Measurements from ENCODE around the gene URB1.

Gene URB1

DNA sequence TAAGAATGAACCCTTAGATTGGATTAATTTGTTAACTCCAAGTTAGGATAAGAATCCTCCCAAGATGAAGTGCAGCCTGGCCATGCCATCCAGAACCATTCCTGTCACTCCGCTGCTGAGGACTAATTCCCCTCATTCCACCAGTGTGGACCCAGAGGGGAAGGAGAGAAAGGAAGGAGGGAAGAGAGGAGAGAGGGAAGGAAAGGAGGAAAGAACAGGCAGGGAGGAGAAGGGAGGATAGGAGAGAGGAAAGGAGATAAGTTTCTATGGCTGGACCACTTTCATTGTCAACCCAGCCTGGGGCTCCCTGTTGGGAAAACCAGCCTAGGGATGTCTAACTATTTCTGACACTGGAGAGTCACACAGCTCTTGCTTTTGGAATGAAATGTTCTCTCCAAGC is 89.4 kb downstream of the URB1 start:
- TF ChIP-seq, protein P1, sequence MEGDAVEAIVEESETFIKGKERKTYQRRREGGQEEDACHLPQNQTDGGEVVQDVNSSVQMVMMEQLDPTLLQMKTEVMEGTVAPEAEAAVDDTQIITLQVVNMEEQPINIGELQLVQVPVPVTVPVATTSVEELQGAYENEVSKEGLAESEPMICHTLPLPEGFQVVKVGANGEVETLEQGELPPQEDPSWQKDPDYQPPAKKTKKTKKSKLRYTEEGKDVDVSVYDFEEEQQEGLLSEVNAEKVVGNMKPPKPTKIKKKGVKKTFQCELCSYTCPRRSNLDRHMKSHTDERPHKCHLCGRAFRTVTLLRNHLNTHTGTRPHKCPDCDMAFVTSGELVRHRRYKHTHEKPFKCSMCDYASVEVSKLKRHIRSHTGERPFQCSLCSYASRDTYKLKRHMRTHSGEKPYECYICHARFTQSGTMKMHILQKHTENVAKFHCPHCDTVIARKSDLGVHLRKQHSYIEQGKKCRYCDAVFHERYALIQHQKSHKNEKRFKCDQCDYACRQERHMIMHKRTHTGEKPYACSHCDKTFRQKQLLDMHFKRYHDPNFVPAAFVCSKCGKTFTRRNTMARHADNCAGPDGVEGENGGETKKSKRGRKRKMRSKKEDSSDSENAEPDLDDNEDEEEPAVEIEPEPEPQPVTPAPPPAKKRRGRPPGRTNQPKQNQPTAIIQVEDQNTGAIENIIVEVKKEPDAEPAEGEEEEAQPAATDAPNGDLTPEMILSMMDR (IDR thresholded peaks at IDR 0.05; ENCODE audit: low read depth, low read length) = no peak
- Histone ChIP-seq H3K9me3 (ENCODE audit: severe bottlenecking) (no peaks in the 10 kb centered on the region), H3K27me3 (ENCODE audit: insufficient read depth, low read depth, severe bottlenecking) (no peaks in the 10 kb centered on the region), H3K36me3 (no peaks in the 10 kb centered on the region; the same call in 1 of the 2 replicates), H3K4me3 (ENCODE audit: low read depth, low read length) (no peak overlapping the region), H3K27ac (no peak overlapping the region)
- DNase-seq = no peak

DNA sequence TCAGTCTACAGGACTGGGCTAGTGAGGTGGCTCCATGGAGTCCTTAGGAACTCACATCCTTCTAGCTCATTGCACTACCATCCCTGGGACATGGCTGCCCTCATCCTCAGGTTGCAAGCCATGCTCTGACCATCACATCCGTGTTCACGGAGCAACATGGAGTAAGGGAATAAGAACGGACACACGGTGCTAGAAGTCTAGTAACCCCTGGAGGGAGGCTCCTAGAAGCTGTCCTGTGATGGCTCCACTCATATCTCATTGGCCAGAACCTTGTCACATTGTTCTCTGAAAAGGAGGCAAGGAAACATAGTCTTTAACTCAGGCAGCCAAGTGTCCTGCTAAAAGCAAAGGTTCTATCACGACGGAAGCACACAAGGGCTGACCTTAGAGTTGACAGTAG is 90.3 kb downstream of the URB1 start:
- DNase-seq = no peak
- no peaks in the 10 kb centered on the region; the same call in 1 of the 2 replicates for H3K36me3 ChIP-seq
- no peak overlapping the region for H3K4me3 ChIP-seq (ENCODE audit: low read depth, low read length)
- H3K27me3 ChIP-seq (ENCODE audit: insufficient read depth, low read depth, severe bottlenecking) = no peaks in the 10 kb centered on the region
- no peak overlapping the region for H3K27ac ChIP-seq
- TF ChIP-seq, protein P1 (IDR thresholded peaks at IDR 0.05; ENCODE audit: low read depth, low read length) = no peak
- H3K9me3 ChIP-seq (ENCODE audit: severe bottlenecking) = no peaks in the 10 kb centered on the region

DNA sequence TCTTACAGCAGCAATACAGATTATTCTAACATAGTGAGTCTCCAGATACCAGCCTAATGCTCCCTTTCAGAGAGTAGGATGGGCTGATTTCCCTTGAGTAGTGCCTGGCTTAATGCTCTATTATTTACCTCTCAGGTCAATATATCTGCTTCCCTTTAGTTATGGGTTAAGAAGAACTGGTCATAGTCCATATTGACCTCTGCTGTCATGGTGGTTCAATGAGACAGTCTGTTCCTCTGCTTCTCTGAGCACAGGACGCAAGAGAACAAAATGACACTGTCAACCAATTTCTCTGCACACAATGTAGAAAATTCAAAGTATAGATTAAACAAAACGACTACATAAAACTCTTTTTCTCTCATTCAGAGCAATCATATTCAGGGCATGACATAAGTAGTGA is 91.2 kb downstream of the URB1 start:
- Histone ChIP-seq H3K4me3 (ENCODE audit: low read depth, low read length) (no peak overlapping the region), H3K27me3 (ENCODE audit: insufficient read depth, low read depth, severe bottlenecking) (no peaks in the 10 kb centered on the region), H3K27ac (no peak overlapping the region), H3K36me3 (no peaks in the 10 kb centered on the region; the same call in 1 of the 2 replicates), H3K9me3 (ENCODE audit: severe bottlenecking) (no peaks in the 10 kb centered on the region)
- DNase-seq = no peak
- TF ChIP-seq, protein P1 (IDR thresholded peaks at IDR 0.05; ENCODE audit: low read depth, low read length) = no peak

DNA sequence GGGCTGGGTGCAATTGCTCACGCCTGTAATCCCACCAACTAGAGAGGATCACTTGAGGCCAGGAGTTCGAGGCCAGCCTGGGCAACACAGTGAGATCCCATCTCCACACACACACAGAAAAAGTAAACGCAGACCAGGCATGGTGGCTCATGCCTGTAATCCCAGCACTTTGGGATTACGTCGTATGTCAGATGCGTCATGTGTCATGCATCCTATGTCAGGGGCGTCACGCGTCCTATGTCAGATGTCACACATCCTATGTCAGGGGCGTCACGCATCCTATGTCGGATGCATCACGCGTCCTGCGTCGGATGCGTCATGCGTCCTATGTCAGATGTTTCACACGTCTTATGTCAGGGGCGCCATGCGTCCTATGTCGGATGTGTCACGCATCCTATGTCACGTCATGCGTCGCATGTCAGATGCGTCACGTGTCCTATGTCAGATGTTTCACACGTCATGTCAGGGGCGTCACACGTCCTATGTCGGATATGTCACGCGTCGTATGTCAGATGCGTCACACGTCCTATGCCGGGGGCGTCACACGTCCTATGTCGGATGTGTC is 92.6 kb downstream of the URB1 start:
- Histone ChIP-seq H3K9me3 (ENCODE audit: severe bottlenecking) (no peaks in the 10 kb centered on the region), H3K27ac (no peak overlapping the region), H3K36me3 (no peaks in the 10 kb centered on the region; the same call in 1 of the 2 replicates), H3K27me3 (ENCODE audit: insufficient read depth, low read depth, severe bottlenecking) (no peaks in the 10 kb centered on the region), H3K4me3 (ENCODE audit: low read depth, low read length) (no peak overlapping the region)
- DNase-seq = no peak
- TF ChIP-seq, protein P1 (IDR thresholded peaks at IDR 0.05; ENCODE audit: low read depth, low read length) = no peak

DNA sequence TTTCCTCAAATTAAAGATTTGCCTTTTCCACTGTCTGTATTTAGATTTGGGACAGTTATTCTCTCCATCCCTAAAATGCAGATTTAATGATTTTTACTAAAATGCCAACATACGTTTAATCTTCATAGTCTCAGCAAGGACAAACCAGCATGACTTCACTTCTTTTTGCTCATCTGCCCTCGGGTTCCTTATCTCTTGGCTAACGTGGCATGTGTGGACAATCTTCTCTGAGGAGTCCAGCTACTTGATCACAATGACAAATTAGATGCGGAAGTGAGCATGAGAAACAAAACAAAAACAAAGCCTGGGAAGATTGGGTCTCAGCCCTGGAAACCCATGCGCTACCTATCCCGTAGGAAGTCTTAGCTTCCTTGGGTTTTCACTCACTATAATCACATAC is 93.1 kb downstream of the URB1 start:
- TF ChIP-seq, protein P1 (IDR thresholded peaks at IDR 0.05; ENCODE audit: low read depth, low read length) = no peak
- Histone ChIP-seq H3K4me3 (ENCODE audit: low read depth, low read length) (no peak overlapping the region), H3K9me3 (ENCODE audit: severe bottlenecking) (no peaks in the 10 kb centered on the region), H3K27me3 (ENCODE audit: insufficient read depth, low read depth, severe bottlenecking) (no peaks in the 10 kb centered on the region), H3K27ac (no peak overlapping the region), H3K36me3 (no peaks in the 10 kb centered on the region; the same call in 1 of the 2 replicates)
- DNase-seq = no peak

DNA sequence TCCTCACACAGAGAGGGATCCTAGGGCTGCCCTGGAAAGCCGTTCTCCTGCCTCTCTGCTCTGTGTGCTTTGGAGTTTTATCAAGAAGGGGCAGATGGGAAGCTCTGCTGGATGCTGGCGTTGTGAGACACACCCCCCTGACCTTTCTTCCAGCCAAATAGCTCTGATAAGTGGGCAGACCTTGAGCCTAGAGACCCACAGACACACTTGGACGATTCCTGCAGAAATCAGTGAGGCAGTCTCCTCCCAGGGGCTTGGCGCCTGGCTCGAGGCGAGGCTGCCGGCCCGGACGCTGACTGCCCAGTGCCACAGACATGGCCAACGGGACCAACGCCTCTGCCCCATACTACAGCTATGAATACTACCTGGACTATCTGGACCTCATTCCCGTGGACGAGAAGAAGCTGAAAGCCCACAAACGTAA is 94.1 kb downstream of the URB1 start, which contains the start of gene MRAP:
Gene MRAP, plus strand, starts transcription at position 198 of the 424 bp plus-strand sequence. Its CDS starts 117 bp downstream, at position 315.
- no peak for DNase-seq
- H3K9me3 ChIP-seq (ENCODE audit: severe bottlenecking) = no peaks in the 10 kb centered on the region
- no peaks in the 10 kb centered on the region for H3K27me3 ChIP-seq (ENCODE audit: insufficient read depth, low read depth, severe bottlenecking)
- H3K27ac ChIP-seq = no peak within 1 kb of the TSS
- TF ChIP-seq, protein P1 (IDR thresholded peaks at IDR 0.05; ENCODE audit: low read depth, low read length) = no peak
- H3K36me3 ChIP-seq = no peaks in the 10 kb centered on the region; the same call in 1 of the 2 replicates
- H3K4me3 ChIP-seq (ENCODE audit: low read depth, low read length) = no peak within 1 kb of the TSS
